Activated naive CD8-positive, alpha-beta T cell treated with anti-CD3 and anti-CD28 coated beads, Interleukin-2, amount 10 ng/mL, durations not matched to agents 7 days and 5 days (primary cell): ENCODE results near the gene ADGRA1. TPM values are rescaled to one million over a fixed set of nuclear protein-coding genes. Genes with fewer than 3 reads are reported as not detected.
A peak's percentile ranks its signal among the peaks of the same experiment; 100 is the strongest.
"Not testable (repeated sequence)": the region's sequence is repeated elsewhere in the genome, so short reads cannot be mapped to it uniquely, and the experiment has no call there.

Experiments
- ATAC-seq: fragments of 150-1000 bp; cut with Tn5 transposase; one replicate; pipeline ENCODE4 v1.10.0; 2021; ENCODE audit warnings: low read depth, moderate library complexity
- POLR2A ChIA-PET: fragments of 350-600 bp; sonication (Branson Sonifier 250); formaldehyde crosslinking; loops from one replicate; lab custom pipeline; 2021; ENCODE audit warnings: antibody characterized with exemption; lab: Charles Lee
- DNase-seq: peaks from one replicate; pipeline ENCODE4 v3.0.0; 2021
- H3K27ac Mint-ChIP-seq: one replicate; pipeline ENCODE4 v1.8.0; 2022; ENCODE audit warnings: mild to moderate bottlenecking, mixed read lengths
- H3K27me3 Mint-ChIP-seq: one replicate; pipeline ENCODE4 v1.8.0; 2022; ENCODE audit warnings: mild to moderate bottlenecking, moderate library complexity, mixed read lengths
- H3K36me3 Mint-ChIP-seq: one replicate; pipeline ENCODE4 v1.8.0; 2021; ENCODE audit warnings: mild to moderate bottlenecking, mixed read lengths
- H3K4me1 Mint-ChIP-seq: one replicate; pipeline ENCODE4 v1.8.0; 2021; ENCODE audit warnings: mixed read lengths
- H3K4me3 Mint-ChIP-seq: one replicate; pipeline ENCODE4 v1.8.0; 2022; ENCODE audit warnings: mild to moderate bottlenecking, moderate library complexity, mixed read lengths
- H3K9me3 Mint-ChIP-seq: one replicate; pipeline ENCODE4 v1.8.0; 2021; ENCODE audit warnings: mixed read lengths
- total RNA-seq, 2 experiments: library from RNA; stranded (reverse); gene quantifications; one replicate each; pipeline ENCODE4 v1.2.3, GENCODE V29; 2021

Gene ADGRA1
- total RNA-seq, 2 experiments from 2014 or later = not detected

GRCh38 chr10:133109711-133110110 is 22.0 kb downstream of the ADGRA1 start:
- H3K4me1 Mint-ChIP-seq = no peaks in the 10 kb centered on the region
- no peaks in the 10 kb centered on the region for H3K36me3 Mint-ChIP-seq
- no peaks in the 10 kb centered on the region for H3K27me3 Mint-ChIP-seq
- H3K4me3 Mint-ChIP-seq = no peak overlapping the region
- POLR2A ChIA-PET = no interaction called here
- H3K27ac Mint-ChIP-seq = no peak overlapping the region
- ATAC-seq (no peak), DNase-seq (no peak)
- H3K9me3 Mint-ChIP-seq = peaks cover 20% of the 10 kb centered on the region

DNA sequence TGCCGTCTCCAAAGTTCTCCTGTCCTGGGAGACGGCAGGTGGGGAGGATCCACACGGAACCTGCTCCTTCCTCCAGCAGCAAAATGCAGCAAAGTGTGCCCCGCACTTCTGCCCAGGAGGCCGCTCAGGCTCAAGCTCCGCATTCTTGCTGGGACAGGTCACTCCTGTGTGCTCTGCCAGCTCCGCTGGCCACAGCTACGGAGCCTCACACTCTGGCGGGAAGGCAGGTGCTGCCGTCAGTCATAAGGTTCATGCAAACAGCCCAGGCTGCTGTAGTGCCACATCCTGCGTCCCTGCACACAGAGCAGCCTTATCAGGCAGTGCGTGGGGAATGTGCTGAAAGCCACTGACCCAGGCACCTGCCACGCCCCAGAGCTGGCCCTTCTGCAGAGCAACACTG is 22.4 kb downstream of the ADGRA1 start:
- POLR2A ChIA-PET = no interaction called here
- Mint-ChIP-seq H3K36me3 (no peaks in the 10 kb centered on the region), H3K27me3 (no peaks in the 10 kb centered on the region), H3K4me3 (no peak overlapping the region), H3K27ac (no peak overlapping the region), H3K4me1 (no peaks in the 10 kb centered on the region), H3K9me3 (peaks cover 20% of the 10 kb centered on the region)
- ATAC-seq = no peak
- DNase-seq = no peak

DNA sequence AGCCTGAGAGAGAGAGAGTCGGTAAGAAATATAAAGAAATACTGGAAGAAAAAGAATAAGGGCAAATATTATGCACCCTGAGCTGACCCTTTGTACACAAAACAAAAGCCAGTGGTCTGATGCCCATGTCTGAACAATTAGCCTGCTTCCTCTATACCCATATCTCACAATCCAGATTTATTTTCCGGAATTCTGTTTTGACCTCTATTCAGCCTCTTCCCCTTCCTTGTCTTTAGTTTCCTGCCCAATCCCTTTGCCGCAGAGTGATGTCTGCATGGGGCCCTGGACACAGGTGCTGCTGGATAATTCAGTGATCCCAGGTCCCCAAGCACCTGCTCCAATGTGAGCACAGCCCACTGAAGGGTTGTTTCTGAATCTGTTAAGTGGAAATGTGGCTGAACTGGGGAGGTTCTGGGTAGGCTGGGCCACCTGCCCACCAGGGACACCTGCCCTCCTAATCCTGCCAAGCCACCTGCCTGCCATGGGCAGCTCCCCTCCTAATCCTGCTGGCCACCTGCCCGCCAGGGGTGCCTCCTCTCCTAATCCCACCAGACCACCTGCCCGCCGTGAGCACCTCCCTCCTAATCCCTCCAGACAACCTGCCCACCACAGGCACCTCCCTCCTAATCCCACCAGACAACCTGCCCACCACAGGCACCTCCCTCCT is 23.0 kb downstream of the ADGRA1 start:
- Mint-ChIP-seq H3K9me3 (peaks cover 20% of the 10 kb centered on the region), H3K36me3 (no peaks in the 10 kb centered on the region), H3K27me3 (no peaks in the 10 kb centered on the region), H3K4me1 (no peaks in the 10 kb centered on the region), H3K27ac (no peak overlapping the region), H3K4me3 (no peak overlapping the region)
- ATAC-seq (no peak), DNase-seq (no peak)
- POLR2A ChIA-PET = no interaction called here

DNA sequence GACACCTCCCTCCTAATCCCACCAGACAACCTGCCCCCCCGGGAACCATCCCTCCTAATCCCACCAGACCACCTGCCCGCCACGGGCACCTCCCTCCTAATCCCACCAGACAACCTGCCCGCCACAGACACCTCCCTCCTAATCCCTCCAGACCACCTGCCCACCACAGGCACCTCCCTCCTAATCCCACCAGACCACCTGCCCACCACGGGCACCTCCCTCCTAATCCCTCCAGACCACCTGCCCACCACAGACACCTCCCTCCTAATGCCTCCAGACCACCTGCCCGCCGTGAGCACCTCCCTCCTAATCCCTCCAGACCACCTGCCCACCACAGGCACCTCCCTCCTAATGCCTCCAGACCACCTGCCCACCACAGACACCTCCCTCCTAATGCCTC is 23.9 kb downstream of the ADGRA1 start:
- H3K36me3 Mint-ChIP-seq, H3K27ac Mint-ChIP-seq, H3K4me1 Mint-ChIP-seq, H3K27me3 Mint-ChIP-seq, ATAC-seq, DNase-seq, H3K4me3 Mint-ChIP-seq, POLR2A ChIA-PET: not testable (repeated sequence)
- H3K9me3 Mint-ChIP-seq = peaks cover 20% of the 10 kb centered on the region

GRCh38 chr10:133113146-133113830 is 25.6 kb downstream of the ADGRA1 start:
- peaks cover 11% of the 10 kb centered on the region for H3K9me3 Mint-ChIP-seq
- no peaks in the 10 kb centered on the region for H3K36me3 Mint-ChIP-seq
- no peak overlapping the region for H3K27ac Mint-ChIP-seq
- no peak for ATAC-seq
- no peak overlapping the region for H3K4me3 Mint-ChIP-seq
- no peak for DNase-seq
- no peaks in the 10 kb centered on the region for H3K4me1 Mint-ChIP-seq
- POLR2A ChIA-PET = no interaction called here
- no peaks in the 10 kb centered on the region for H3K27me3 Mint-ChIP-seq

- ATAC-seq = no peak
- Mint-ChIP-seq H3K36me3 (no peaks in the 10 kb centered on the region), H3K4me3 (no peak overlapping the region), H3K4me1 (no peaks in the 10 kb centered on the region), H3K27me3 (no peaks in the 10 kb centered on the region), H3K27ac (no peak overlapping the region), H3K9me3 (peaks cover 12% of the 10 kb centered on the region)
- no peak for DNase-seq
- POLR2A ChIA-PET = no interaction called here
Observed at GRCh38 chr10:133113847-133114246, 26.1 kb downstream of the ADGRA1 start.

GRCh38 chr10:133114251-133114650 is 26.5 kb downstream of the ADGRA1 start:
- no peaks in the 10 kb centered on the region for H3K4me1 Mint-ChIP-seq
- POLR2A ChIA-PET = no interaction called here
- H3K27ac Mint-ChIP-seq = no peak overlapping the region
- no peak for ATAC-seq
- H3K27me3 Mint-ChIP-seq = no peaks in the 10 kb centered on the region
- no peaks in the 10 kb centered on the region for H3K36me3 Mint-ChIP-seq
- DNase-seq = peak; percentile 13
- peaks cover 12% of the 10 kb centered on the region for H3K9me3 Mint-ChIP-seq
- no peak overlapping the region for H3K4me3 Mint-ChIP-seq

DNA sequence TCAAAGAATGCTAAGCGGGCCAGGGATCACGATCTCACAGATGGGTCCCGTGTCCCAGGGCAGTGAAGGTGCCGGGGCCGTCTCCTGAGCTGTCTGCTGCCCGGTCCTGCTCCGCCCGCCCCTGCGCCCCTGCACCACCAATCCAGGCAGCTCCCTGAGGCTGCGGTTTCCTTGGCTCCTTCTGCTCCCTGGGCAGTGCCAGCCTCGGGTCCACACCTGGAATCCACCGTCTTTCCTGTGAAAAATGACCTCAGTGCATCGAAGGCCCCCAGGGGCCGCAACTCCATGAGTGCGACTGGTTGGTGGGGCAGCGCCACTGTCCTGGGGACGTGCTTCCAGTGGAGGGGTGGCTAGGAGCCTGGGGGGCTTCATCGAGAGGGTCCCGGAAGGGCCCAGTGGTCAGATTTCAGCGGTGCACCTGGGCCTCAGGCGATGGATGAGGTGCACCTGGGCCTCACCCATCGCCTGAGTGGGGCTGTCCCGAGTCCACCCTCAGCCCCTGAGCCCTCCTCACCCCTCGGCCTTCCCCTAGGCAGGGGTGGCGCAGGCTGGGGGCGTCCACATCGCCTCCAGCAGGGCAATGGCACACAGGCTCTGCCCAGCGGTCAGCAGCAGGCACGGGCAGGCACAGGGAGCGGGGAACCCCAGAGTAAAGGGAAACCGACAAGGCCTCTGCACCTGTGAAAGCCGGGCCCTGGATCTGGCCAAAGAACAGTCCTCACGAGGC is 27.2 kb downstream of the ADGRA1 start:
- Mint-ChIP-seq H3K27me3 (no peaks in the 10 kb centered on the region), H3K4me1 (no peaks in the 10 kb centered on the region), H3K4me3 (no peak overlapping the region), H3K9me3 (peaks cover 11% of the 10 kb centered on the region), H3K36me3 (no peaks in the 10 kb centered on the region), H3K27ac (no peak overlapping the region)
- ATAC-seq = no peak
- peak; percentile 17 for DNase-seq
- POLR2A ChIA-PET = no interaction called here

DNA sequence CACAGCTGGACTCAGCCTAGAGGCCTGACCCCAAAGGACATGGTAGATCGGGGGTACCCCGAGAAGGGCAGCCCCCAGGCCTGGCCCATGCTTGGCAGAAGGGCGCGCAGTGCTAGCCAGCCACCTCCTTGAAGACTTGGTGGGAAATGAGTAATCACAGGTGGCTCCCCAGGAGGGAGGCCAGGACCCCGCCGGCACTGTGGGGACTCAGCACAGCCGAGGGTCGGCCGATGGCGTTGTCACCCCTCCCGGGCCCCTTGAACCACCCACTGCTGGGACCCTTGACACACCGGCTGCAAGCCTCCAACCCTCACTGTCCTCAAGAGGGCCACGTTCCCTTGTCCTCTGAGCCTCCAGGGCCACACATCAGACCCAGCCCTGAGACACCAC is 27.7 kb downstream of the ADGRA1 start:
- no peak overlapping the region for H3K27ac Mint-ChIP-seq
- H3K4me1 Mint-ChIP-seq = no peaks in the 10 kb centered on the region
- H3K9me3 Mint-ChIP-seq = peaks cover 11% of the 10 kb centered on the region
- peak; percentile 15 for DNase-seq
- POLR2A ChIA-PET = no interaction called here
- ATAC-seq = no peak
- H3K27me3 Mint-ChIP-seq = no peaks in the 10 kb centered on the region
- H3K36me3 Mint-ChIP-seq = no peaks in the 10 kb centered on the region
- H3K4me3 Mint-ChIP-seq = no peak overlapping the region

DNA sequence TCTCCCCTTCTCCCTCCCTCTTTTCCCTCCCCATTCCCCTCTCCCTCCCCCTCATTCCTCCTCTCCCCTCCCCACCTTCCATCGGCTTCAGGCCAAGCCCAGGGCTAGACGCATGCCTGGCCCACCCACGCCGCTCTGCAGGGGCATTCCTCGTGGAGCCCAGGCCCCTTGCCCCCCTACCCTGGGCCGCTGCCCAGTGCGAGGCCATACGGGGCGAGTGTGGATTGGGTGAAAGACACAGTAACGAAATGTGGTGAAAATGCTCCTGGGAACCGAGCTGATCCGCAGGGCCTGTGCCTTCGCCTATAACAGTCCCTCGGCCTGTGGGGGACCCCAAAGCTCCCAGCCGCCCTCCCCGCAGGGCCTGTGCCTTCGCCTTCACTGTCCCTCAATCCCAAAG is 28.3 kb downstream of the ADGRA1 start:
- POLR2A ChIA-PET = no interaction called here
- Mint-ChIP-seq H3K27me3 (no peaks in the 10 kb centered on the region), H3K27ac (no peak overlapping the region), H3K9me3 (peaks cover 11% of the 10 kb centered on the region), H3K36me3 (no peaks in the 10 kb centered on the region), H3K4me1 (no peaks in the 10 kb centered on the region), H3K4me3 (no peak overlapping the region)
- DNase-seq (peak; percentile 14), ATAC-seq (no peak)

- POLR2A ChIA-PET = no interaction called here
- no peak overlapping the region for H3K27ac Mint-ChIP-seq
- peaks cover 11% of the 10 kb centered on the region for H3K9me3 Mint-ChIP-seq
- no peaks in the 10 kb centered on the region for H3K27me3 Mint-ChIP-seq
- H3K4me3 Mint-ChIP-seq = no peak overlapping the region
- peak; percentile 8 for DNase-seq
- H3K36me3 Mint-ChIP-seq = no peaks in the 10 kb centered on the region
- no peak for ATAC-seq
- H3K4me1 Mint-ChIP-seq = no peaks in the 10 kb centered on the region
Observed at GRCh38 chr10:133116455-133116854, 28.7 kb downstream of the ADGRA1 start.

DNA sequence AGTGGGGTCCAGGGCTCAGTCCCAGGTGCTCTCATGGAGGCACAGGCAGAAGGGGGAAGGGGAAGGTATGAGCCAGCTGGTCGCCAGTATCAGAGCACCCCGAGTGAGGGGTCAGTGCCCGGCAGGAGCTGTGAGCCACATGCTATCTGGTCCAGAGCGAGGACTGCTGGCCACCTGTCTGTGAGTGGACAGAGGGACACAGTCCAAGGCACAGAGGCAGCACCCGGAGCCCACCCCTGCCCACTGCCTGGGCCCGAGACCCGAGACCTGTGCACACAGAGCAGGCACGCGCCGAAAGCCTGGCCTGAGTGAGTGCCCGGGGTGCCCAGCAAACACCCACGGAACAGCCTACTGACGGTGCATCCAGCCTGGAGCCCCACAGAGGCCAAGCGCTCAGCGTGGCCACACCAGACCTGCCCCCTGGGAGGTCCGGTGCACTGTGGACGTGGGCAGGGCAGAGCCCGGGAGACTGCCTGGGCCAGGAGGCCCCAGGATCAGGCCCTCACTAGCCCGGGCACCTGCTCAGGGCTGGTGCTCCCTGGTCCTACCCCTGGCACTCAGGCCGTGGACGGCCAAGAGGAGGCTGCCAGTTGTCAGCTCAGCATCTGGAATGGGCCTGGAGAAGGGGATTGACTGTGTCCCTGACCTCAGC is 29.4 kb downstream of the ADGRA1 start:
- POLR2A ChIA-PET = no interaction called here
- DNase-seq (peak; percentile 7), ATAC-seq (no peak)
- Mint-ChIP-seq H3K36me3 (no peaks in the 10 kb centered on the region), H3K4me3 (no peak overlapping the region), H3K27me3 (no peaks in the 10 kb centered on the region), H3K27ac (no peak overlapping the region), H3K4me1 (no peaks in the 10 kb centered on the region), H3K9me3 (peaks cover 11% of the 10 kb centered on the region)

- Mint-ChIP-seq H3K27ac (no peak overlapping the region), H3K9me3 (peaks cover 11% of the 10 kb centered on the region), H3K4me3 (no peak overlapping the region), H3K4me1 (no peaks in the 10 kb centered on the region), H3K27me3 (no peaks in the 10 kb centered on the region), H3K36me3 (no peaks in the 10 kb centered on the region)
- ATAC-seq (no peak), DNase-seq (no peak)
- POLR2A ChIA-PET = no interaction called here
Observed at GRCh38 chr10:133117688-133118071, 30.0 kb downstream of the ADGRA1 start.
